HepG2 (cell line): ENCODE results near the gene ACOT4. TPM values are rescaled to one million over a fixed set of nuclear protein-coding genes. Genes with fewer than 3 reads are reported as not detected.

Source experiments
- EED ChIP-seq: sonication (generic); formaldehyde crosslinking; IDR thresholded peaks from 2 replicates; pipeline ENCODE4 v1.5.0; 2020; ENCODE audit warnings: mild to moderate bottlenecking, missing genetic modification reagents
- IKZF4 ChIP-seq: sonication (generic); formaldehyde crosslinking; IDR thresholded peaks from 2 replicates; pipeline ENCODE4 v1.5.1; 2020; ENCODE audit warnings: borderline replicate concordance, mild to moderate bottlenecking, low read depth, missing genetic modification reagents; ENCODE audit errors: not compliant biosample characterization
- MED1 ChIP-seq: sonication (generic); formaldehyde crosslinking; IDR thresholded peaks from 2 replicates; pipeline ENCODE4 v1.4.0; 2020; ENCODE audit warnings: missing genetic modification reagents
- MIXL1 ChIP-seq: IDR thresholded peaks from 2 replicates; pipeline ENCODE4 v1.6.1; 2016
- SAFB2 ChIP-seq: sonication (generic); formaldehyde crosslinking; IDR thresholded peaks from 2 replicates; pipeline ENCODE4 v1.5.1; 2020; ENCODE audit warnings: missing genetic modification reagents, low read depth, mild to moderate bottlenecking, borderline replicate concordance
- SIN3A ChIP-seq: IDR thresholded peaks from 2 replicates; pipeline ENCODE4 v1.6.1; 2011; ENCODE audit warnings: low read depth, mild to moderate bottlenecking, control low read depth, low read length, borderline replicate concordance
- ZNF17 ChIP-seq: sonication (generic); formaldehyde crosslinking; IDR thresholded peaks from 2 replicates; pipeline ENCODE4 v1.5.0; 2020; ENCODE audit warnings: mild to moderate bottlenecking, missing genetic modification reagents
- ZNF264 ChIP-seq: sonication (generic); formaldehyde crosslinking; IDR thresholded peaks from 2 replicates; pipeline ENCODE4 v1.4.0; 2020; ENCODE audit warnings: missing genetic modification reagents
- ZNF292 ChIP-seq: sonication (generic); formaldehyde crosslinking; IDR thresholded peaks from 2 replicates; pipeline ENCODE4 v1.8.1; 2022; ENCODE audit warnings: mild to moderate bottlenecking, low read depth, missing genetic modification reagents, borderline replicate concordance
- ZNF331 ChIP-seq: sonication (generic); formaldehyde crosslinking; IDR thresholded peaks from 2 replicates; pipeline ENCODE4 v1.4.0; 2020; ENCODE audit warnings: missing genetic modification reagents
- ZNF558 ChIP-seq: sonication (generic); formaldehyde crosslinking; IDR thresholded peaks from 2 replicates; pipeline ENCODE4 v1.9.0; 2022; ENCODE audit warnings: mild to moderate bottlenecking, missing genetic modification reagents, borderline replicate concordance
- ZNF772 ChIP-seq: sonication (generic); formaldehyde crosslinking; IDR thresholded peaks from 2 replicates; pipeline ENCODE4 v1.5.0; 2020; ENCODE audit warnings: mild to moderate bottlenecking, missing genetic modification reagents
- polyA plus RNA-seq, 8 experiments: library from polyadenylated mRNA; depleted of rRNA in 3 of 8; stranded (reverse) in 7 of 8; unstranded in 1 of 8; fragments of >200 nt; fragmentation: Illumina TruSeq in 4 of 8; extraction: Trizol in 4 of 8; gene quantifications; 2 replicates each; pipeline versions ENCODE4 v1.2.1 to v1.2.3, GENCODE V29; 2011 to 2016; ENCODE audit warnings: low read depth in 4 of 8, missing spikeins in 1 of 8, mixed read lengths in 1 of 8; ENCODE audit not compliant: insufficient read depth in 1 of 8
- total RNA-seq, 5 experiments: library from RNA; depleted of rRNA; stranded (reverse); fragments of >200 nt; fragmentation: Illumina TruSeq; extraction: Trizol; gene quantifications; 2 replicates each; pipeline ENCODE4 v1.2.3, GENCODE V29; 2016; ENCODE audit warnings: low read depth in 1 of 5
- TF ChIP-seq, protein P1 (sequence below): IDR thresholded peaks from 2 replicates; pipeline ENCODE4 v1.6.1; 2016; ENCODE audit warnings: low read depth, borderline replicate concordance
- TF ChIP-seq, protein P2 (sequence below): sonication (generic); formaldehyde crosslinking; IDR thresholded peaks from one replicate; pipeline ENCODE4 v1.5.1; 2020; ENCODE audit warnings: mild to moderate bottlenecking, missing genetic modification reagents; ENCODE audit errors: not compliant biosample characterization
- TF ChIP-seq, protein P3 (sequence below): sonication (generic); formaldehyde crosslinking; IDR thresholded peaks from 2 replicates; pipeline ENCODE4 v1.5.0; 2020; ENCODE audit warnings: missing genetic modification reagents, mild to moderate bottlenecking, borderline replicate concordance
- TF ChIP-seq, protein P4 (sequence below): sonication (generic); formaldehyde crosslinking; conservative IDR thresholded peaks from 2 replicates; pipeline ENCODE4 v1.8.0; 2022; ENCODE audit warnings: mild to moderate bottlenecking, moderate library complexity, missing genetic modification reagents

Gene ACOT4
- total and polyA plus RNA-seq, 2 of the 13 experiments (the other 11 are each of a cell fraction or from before 2014, with no cell fraction given), result 0.04 to 0.05 TPM

DNA sequence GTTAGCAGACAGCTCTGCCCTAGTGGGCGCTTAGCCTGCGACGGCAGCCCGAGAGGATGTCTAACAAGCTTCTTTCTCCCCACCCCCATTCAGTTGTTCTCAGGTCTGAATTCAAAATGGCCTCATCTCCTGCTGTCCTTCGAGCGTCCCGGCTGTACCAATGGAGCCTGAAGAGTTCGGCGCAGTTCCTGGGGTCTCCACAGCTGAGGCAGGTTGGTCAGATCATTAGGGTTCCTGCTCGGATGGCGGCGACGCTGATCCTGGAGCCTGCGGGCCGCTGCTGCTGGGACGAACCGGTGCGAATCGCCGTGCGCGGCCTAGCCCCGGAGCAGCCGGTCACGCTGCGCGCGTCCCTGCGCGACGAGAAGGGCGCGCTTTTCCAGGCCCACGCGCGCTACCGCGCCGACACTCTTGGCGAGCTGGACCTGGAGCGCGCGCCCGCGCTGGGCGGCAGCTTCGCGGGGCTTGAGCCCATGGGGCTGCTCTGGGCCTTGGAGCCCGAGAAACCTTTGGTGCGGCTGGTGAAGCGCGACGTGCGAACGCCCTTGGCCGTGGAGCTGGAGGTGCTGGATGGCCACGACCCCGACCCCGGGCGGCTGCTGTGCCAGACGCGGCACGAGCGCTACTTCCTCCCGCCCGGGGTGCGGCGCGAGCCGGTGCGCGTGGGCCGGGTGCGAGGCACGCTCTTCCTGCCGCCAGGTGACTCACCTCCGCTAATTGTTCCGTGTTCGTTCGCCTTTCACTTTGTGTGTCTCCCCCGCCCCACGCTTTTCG, 22.3 kb upstream of the ACOT4 start, which contains the start of gene ACOT2 (continued):
- TF ChIP-seq MIXL1 (CRISPR knock-in tag), result peak; percentile 43
- TF ChIP-seq EED (CRISPR knock-in tag), result peak; percentile 43; the same call in 1 of the 2 replicates
- TF ChIP-seq SAFB2 (CRISPR knock-in tag), result peak; percentile 26; the same call in 1 of the 2 replicates
- TF ChIP-seq, protein P1, sequence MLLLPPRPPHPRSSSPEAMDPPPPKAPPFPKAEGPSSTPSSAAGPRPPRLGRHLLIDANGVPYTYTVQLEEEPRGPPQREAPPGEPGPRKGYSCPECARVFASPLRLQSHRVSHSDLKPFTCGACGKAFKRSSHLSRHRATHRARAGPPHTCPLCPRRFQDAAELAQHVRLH (CRISPR knock-in tag), result peak; percentile 42; the same call in 1 of the 2 replicates
- peak; percentile 77 for TF ChIP-seq MED1
- TF ChIP-seq SIN3A, result peak; percentile 49; the same call in 1 of the 2 replicates
- TF ChIP-seq, protein P2, sequence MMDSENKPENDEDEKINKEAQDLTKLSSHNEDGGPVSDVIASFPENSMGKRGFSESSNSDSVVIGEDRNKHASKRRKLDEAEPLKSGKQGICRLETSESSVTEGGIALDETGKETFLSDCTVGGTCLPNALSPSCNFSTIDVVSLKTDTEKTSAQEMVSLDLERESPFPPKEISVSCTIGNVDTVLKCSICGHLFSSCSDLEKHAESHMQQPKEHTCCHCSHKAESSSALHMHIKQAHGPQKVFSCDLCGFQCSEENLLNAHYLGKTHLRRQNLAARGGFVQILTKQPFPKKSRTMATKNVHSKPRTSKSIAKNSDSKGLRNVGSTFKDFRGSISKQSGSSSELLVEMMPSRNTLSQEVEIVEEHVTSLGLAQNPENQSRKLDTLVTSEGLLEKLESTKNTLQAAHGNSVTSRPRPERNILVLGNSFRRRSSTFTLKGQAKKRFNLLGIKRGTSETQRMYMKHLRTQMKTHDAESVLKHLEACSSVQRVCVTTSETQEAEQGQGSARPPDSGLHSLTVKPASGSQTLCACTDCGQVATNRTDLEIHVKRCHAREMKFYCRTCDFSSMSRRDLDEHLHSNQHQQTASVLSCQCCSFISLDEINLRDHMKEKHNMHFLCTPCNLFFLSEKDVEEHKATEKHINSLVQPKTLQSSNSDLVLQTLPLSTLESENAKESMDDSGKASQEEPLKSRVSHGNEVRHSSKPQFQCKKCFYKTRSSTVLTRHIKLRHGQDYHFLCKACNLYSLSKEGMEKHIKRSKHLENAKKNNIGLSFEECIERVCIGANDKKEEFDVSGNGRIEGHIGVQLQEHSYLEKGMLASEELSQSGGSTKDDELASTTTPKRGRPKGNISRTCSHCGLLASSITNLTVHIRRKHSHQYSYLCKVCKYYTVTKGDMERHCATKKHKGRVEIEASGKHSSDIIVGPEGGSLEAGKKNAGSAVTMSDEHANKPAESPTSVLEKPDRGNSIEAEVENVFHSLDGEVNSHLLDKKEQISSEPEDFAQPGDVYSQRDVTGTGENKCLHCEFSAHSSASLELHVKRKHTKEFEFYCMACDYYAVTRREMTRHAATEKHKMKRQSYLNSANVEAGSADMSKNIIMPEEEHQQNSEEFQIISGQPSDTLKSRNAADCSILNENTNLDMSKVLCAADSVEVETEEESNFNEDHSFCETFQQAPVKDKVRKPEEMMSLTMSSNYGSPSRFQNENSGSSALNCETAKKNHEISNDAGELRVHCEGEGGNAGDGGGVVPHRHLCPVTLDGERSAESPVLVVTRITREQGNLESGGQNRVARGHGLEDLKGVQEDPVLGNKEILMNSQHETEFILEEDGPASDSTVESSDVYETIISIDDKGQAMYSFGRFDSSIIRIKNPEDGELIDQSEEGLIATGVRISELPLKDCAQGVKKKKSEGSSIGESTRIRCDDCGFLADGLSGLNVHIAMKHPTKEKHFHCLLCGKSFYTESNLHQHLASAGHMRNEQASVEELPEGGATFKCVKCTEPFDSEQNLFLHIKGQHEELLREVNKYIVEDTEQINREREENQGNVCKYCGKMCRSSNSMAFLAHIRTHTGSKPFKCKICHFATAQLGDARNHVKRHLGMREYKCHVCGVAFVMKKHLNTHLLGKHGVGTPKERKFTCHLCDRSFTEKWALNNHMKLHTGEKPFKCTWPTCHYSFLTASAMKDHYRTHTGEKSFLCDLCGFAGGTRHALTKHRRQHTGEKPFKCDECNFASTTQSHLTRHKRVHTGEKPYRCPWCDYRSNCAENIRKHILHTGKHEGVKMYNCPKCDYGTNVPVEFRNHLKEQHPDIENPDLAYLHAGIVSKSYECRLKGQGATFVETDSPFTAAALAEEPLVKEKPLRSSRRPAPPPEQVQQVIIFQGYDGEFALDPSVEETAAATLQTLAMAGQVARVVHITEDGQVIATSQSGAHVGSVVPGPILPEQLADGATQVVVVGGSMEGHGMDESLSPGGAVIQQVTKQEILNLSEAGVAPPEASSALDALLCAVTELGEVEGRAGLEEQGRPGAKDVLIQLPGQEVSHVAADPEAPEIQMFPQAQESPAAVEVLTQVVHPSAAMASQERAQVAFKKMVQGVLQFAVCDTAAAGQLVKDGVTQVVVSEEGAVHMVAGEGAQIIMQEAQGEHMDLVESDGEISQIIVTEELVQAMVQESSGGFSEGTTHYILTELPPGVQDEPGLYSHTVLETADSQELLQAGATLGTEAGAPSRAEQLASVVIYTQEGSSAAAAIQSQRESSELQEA (CRISPR knock-in tag), result peak; percentile 63
- TF ChIP-seq ZNF292 (CRISPR knock-in tag), result peak; percentile 48; the same call in 1 of the 2 replicates
- peak; percentile 57; the same call in 1 of the 2 replicates for TF ChIP-seq ZNF772 (CRISPR knock-in tag)
- TF ChIP-seq ZNF17, result 0 out of 2 replicates have a peak, but pooled peaks have one; percentile 50
- TF ChIP-seq, protein P3, sequence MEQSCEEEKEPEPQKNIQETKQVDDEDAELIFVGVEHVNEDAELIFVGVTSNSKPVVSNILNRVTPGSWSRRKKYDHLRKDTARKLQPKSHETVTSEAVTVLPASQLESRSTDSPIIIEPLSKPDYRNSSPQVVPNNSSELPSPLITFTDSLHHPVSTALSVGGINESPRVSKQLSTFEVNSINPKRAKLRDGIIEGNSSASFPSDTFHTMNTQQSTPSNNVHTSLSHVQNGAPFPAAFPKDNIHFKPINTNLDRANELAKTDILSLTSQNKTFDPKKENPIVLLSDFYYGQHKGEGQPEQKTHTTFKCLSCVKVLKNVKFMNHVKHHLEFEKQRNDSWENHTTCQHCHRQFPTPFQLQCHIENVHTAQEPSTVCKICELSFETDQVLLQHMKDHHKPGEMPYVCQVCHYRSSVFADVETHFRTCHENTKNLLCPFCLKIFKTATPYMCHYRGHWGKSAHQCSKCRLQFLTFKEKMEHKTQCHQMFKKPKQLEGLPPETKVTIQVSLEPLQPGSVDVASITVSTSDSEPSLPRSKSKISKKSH (CRISPR knock-in tag), result peak; percentile 34; the same call in 1 of the 2 replicates
- peak; percentile 67; the same call in 1 of the 2 replicates for TF ChIP-seq ZNF558 (CRISPR knock-in tag)
- TF ChIP-seq ZNF264, result peak; percentile 85
- TF ChIP-seq ZNF331 (CRISPR knock-in tag), result peak; percentile 55; the same call in 1 of the 2 replicates
- TF ChIP-seq IKZF4 (CRISPR knock-in tag), result peak; percentile 53
- TF ChIP-seq, protein P4, sequence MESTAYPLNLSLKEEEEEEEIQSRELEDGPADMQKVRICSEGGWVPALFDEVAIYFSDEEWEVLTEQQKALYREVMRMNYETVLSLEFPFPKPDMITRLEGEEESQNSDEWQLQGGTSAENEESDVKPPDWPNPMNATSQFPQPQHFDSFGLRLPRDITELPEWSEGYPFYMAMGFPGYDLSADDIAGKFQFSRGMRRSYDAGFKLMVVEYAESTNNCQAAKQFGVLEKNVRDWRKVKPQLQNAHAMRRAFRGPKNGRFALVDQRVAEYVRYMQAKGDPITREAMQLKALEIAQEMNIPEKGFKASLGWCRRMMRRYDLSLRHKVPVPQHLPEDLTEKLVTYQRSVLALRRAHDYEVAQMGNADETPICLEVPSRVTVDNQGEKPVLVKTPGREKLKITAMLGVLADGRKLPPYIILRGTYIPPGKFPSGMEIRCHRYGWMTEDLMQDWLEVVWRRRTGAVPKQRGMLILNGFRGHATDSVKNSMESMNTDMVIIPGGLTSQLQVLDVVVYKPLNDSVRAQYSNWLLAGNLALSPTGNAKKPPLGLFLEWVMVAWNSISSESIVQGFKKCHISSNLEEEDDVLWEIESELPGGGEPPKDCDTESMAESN, result peak; percentile 66; the same call in 1 of the 2 replicates
